Natural killer cell (primary cell): ENCODE results near the gene SIAH2. TPM values are rescaled to one million over a fixed set of nuclear protein-coding genes. Genes with fewer than 3 reads are reported as not detected.
A peak's percentile ranks its signal among the peaks of the same experiment; 100 is the strongest.

Experiments used
- ATAC-seq, 3 donors: fragments of 150-1000 bp in 2 of 3; fragments of 200-7000 bp in 1 of 3; cut with Tn5 transposase; 1 replicate in 1 of 3; 2 replicates in 2 of 3; pipeline ENCODE4 v1.10.0; 2021; ENCODE audit warnings: mild to moderate bottlenecking in 2 of 3, moderate library complexity in 2 of 3
- DNase-seq, 2 donors: peaks; one replicate each; pipeline versions ENCODE4 v3.0.0 to v3.0.0-alpha.2; 2013 to 2021; ENCODE audit warnings: mixed read lengths in 1 of 2
- H3K27ac ChIP-seq: one replicate; pipeline ENCODE4 v1.5.1; 2013; ENCODE audit warnings: mild to moderate bottlenecking, low read length
- H3K27me3 ChIP-seq: one replicate; pipeline ENCODE4 v1.6.1; 2013; ENCODE audit warnings: low read length; ENCODE audit not compliant: control insufficient read depth, insufficient read depth
- H3K36me3 ChIP-seq: one replicate; pipeline ENCODE4 v1.6.1; 2013; ENCODE audit warnings: low read length; ENCODE audit not compliant: control insufficient read depth, insufficient read depth
- H3K4me1 ChIP-seq: one replicate; pipeline ENCODE4 v1.6.1; 2013; ENCODE audit warnings: low read length; ENCODE audit not compliant: control insufficient read depth, insufficient read depth
- H3K4me3 ChIP-seq: one replicate; pipeline ENCODE4 v1.5.1; 2013; ENCODE audit warnings: low read length
- H3K9me3 ChIP-seq: one replicate; pipeline ENCODE4 v1.6.1; 2013; ENCODE audit warnings: low read length; ENCODE audit not compliant: control insufficient read depth, insufficient read depth
- H3K27ac Mint-ChIP-seq, 2 donors: one replicate each; pipeline ENCODE4 v1.8.0; 2022; ENCODE audit warnings: mild to moderate bottlenecking in 2 of 2, mixed read lengths in 2 of 2, moderate library complexity in 1 of 2
- H3K27me3 Mint-ChIP-seq, 2 donors: one replicate each; pipeline ENCODE4 v1.8.0; 2022; ENCODE audit warnings: low read depth in 2 of 2, mixed read lengths in 2 of 2
- H3K36me3 Mint-ChIP-seq: one replicate; pipeline ENCODE4 v1.8.0; 2022; ENCODE audit warnings: mixed read lengths
- H3K4me1 Mint-ChIP-seq, 2 donors: one replicate each; pipeline ENCODE4 v1.8.0; 2022; ENCODE audit warnings: mixed read lengths in 2 of 2
- H3K4me3 Mint-ChIP-seq: one replicate; pipeline ENCODE4 v1.8.0; 2022; ENCODE audit warnings: mild to moderate bottlenecking, moderate library complexity, mixed read lengths
- H3K9me3 Mint-ChIP-seq, 2 donors: one replicate each; pipeline ENCODE4 v1.8.0; 2022; ENCODE audit warnings: mixed read lengths in 2 of 2
- CTCF ChIP-seq: fragments of 200-600 bp; IDR thresholded peaks from one replicate; pipeline ENCODE4 v1.8.0; 2022; ENCODE audit warnings: antibody characterized with exemption
- WGBS: methylation state at CpG from one replicate; pipeline ENCODE4 v1.1.7; 2013; ENCODE audit warnings: missing lambda C conversion rate; ENCODE audit not compliant: insufficient coverage; 5-methylcytosine and 5-hydroxymethylcytosine counted together
- intact Hi-C: fragments of 100-400 bp; cut with micrococcal nuclease; formaldehyde crosslinking; loops from one replicate; pipeline ENCODE4 v1.14.2; 2022
- total RNA-seq, 4 donors: library from RNA; stranded (reverse); fragments of 120-200 nt in 1 of 4; gene quantifications; one replicate each; pipeline versions ENCODE4 v1.2.3 to v1.2.4, GENCODE V29; 2013 to 2022

Gene SIAH2
- total RNA-seq, 3 donors from 2014 or later (not counting 1 experiment from before 2014, with no cell fraction given), result 22.7 to 25.7 (median 23.8) TPM

- Histone ChIP-seq H3K36me3 (no peaks in the 10 kb centered on the region), H3K27ac (peak overlapping the region; percentile 41), H3K4me1 (peaks cover 13% of the 10 kb centered on the region), H3K27me3 (no peaks in the 10 kb centered on the region), H3K4me3 (peak overlapping the region; percentile 71), H3K9me3 (no peaks in the 10 kb centered on the region)
- intact Hi-C loops, result loop anchor here (5.0 kb wide), 1 partner anchor 38 kb away; no protein-coding TSS in a partner anchor
- Mint-ChIP-seq H3K4me3 (peak overlapping the region; percentile 96), H3K27ac (peak overlapping the region; percentile 94 to 100), H3K27me3 (no peaks in the 10 kb centered on the region), H3K4me1 (peaks cover 60 to 63% of the 10 kb centered on the region in 2 donors), H3K36me3 (no peaks in the 10 kb centered on the region), H3K9me3 (no peaks in the 10 kb centered on the region)
- ATAC-seq, result no peak
- WGBS, result 21% methylated on average over 5 of the region's 6 CpGs
- TF ChIP-seq CTCF, result no peak
- DNase-seq, result peak in 1 of 2 donors; percentile 67
Measured at GRCh38 chr3:150760431-150761200, 2.4 kb downstream of the SIAH2 start.

- no peak for TF ChIP-seq CTCF
- peak overlapping the region; percentile 41 for H3K27ac ChIP-seq
- H3K4me3 ChIP-seq, result peak overlapping the region; percentile 71
- ATAC-seq (no peak), DNase-seq (peak in 1 of 2 donors; percentile 39)
- no peaks in the 10 kb centered on the region for H3K27me3 Mint-ChIP-seq
- H3K4me1 ChIP-seq, result peaks cover 13% of the 10 kb centered on the region
- H3K36me3 Mint-ChIP-seq, result no peaks in the 10 kb centered on the region
- H3K9me3 Mint-ChIP-seq, result no peaks in the 10 kb centered on the region
- H3K27ac Mint-ChIP-seq, result peak overlapping the region; percentile 94 to 100
- WGBS, result 77% methylated on average over 2 of the region's 2 CpGs
- H3K27me3 ChIP-seq, result no peaks in the 10 kb centered on the region
- peak overlapping the region; percentile 96 for H3K4me3 Mint-ChIP-seq
- intact Hi-C loops, result loop anchor here (5.0 kb wide), 1 partner anchor 38 kb away; no protein-coding TSS in a partner anchor
- H3K4me1 Mint-ChIP-seq, result peaks cover 60 to 63% of the 10 kb centered on the region in 2 donors
- no peaks in the 10 kb centered on the region for H3K36me3 ChIP-seq
- no peaks in the 10 kb centered on the region for H3K9me3 ChIP-seq
Measured at GRCh38 chr3:150759947-150760346, 3.0 kb downstream of the SIAH2 start.

GRCh38 chr3:150759319-150759718, 3.6 kb downstream of the SIAH2 start:
- no peak for ATAC-seq
- H3K9me3 ChIP-seq, result no peaks in the 10 kb centered on the region
- intact Hi-C loops, result no loop called here
- Mint-ChIP-seq H3K9me3 (no peaks in the 10 kb centered on the region), H3K27ac (peak overlapping the region; percentile 94 to 100), H3K4me1 (peaks cover 54 to 58% of the 10 kb centered on the region in 2 donors), H3K36me3 (no peaks in the 10 kb centered on the region), H3K27me3 (no peaks in the 10 kb centered on the region), H3K4me3 (peak overlapping the region; percentile 96)
- peaks cover 13% of the 10 kb centered on the region for H3K4me1 ChIP-seq
- DNase-seq, result no peak
- TF ChIP-seq CTCF, result no peak
- H3K36me3 ChIP-seq, result no peaks in the 10 kb centered on the region
- WGBS, result 62% methylated on average over 3 of the region's 3 CpGs
- no peak overlapping the region for H3K4me3 ChIP-seq
- H3K27me3 ChIP-seq, result no peaks in the 10 kb centered on the region
- peak overlapping the region; percentile 41 for H3K27ac ChIP-seq
